GM19395 (cell line): Measurements from ENCODE around the gene PRRT4.

Experiments used
- ATAC-seq: cut with Tn5 transposase; IDR thresholded peaks from one replicate; pipeline ENCODE4 v1.9.1; 2021; ENCODE audit warnings: mild to moderate bottlenecking, moderate library complexity; ENCODE audit not compliant: unreplicated experiment

Gene PRRT4

GRCh38 chr7:128376077-128376476 is 14.6 kb upstream of the PRRT4 start:
- ATAC-seq, result no peak

GRCh38 chr7:128374041-128374440 is 12.6 kb upstream of the PRRT4 start:
- no peak for ATAC-seq

GRCh38 chr7:128373606-128374005 is 12.1 kb upstream of the PRRT4 start:
- ATAC-seq, result no peak

GRCh38 chr7:128370491-128370890 is 9.0 kb upstream of the PRRT4 start:
- ATAC-seq, result no peak

- no peak for ATAC-seq
These were observed 5.5 kb upstream of the PRRT4 start for GRCh38 chr7:128366986-128367385.

- no peak for ATAC-seq
These were observed 4.8 kb upstream of the PRRT4 start for GRCh38 chr7:128366300-128366699.

- no peak for ATAC-seq
These were observed 3.9 kb upstream of the PRRT4 start for GRCh38 chr7:128365432-128365831.

GRCh38 chr7:128364166-128364870 is 2.8 kb upstream of the PRRT4 start:
- no peak for ATAC-seq

GRCh38 chr7:128363261-128363721 is 1.8 kb upstream of the PRRT4 start:
- no peak for ATAC-seq

- ATAC-seq, result no peak
These were observed 1.2 kb upstream of the PRRT4 start for GRCh38 chr7:128362670-128363069.

GRCh38 chr7:128360359-128360678 is 1.2 kb downstream of the PRRT4 start:
- ATAC-seq, result no peak

- no peak for ATAC-seq
These were observed 1.6 kb downstream of the PRRT4 start for GRCh38 chr7:128359939-128360338.

GRCh38 chr7:128359336-128359735 is 2.2 kb downstream of the PRRT4 start:
- no peak for ATAC-seq

GRCh38 chr7:128358233-128358632 is 3.3 kb downstream of the PRRT4 start:
- ATAC-seq, result no peak

GRCh38 chr7:128357217-128357613 is 4.3 kb downstream of the PRRT4 start:
- no peak for ATAC-seq

- ATAC-seq, result no peak
These were observed 4.8 kb downstream of the PRRT4 start for GRCh38 chr7:128356546-128357216.

GRCh38 chr7:128353610-128354009 is 7.9 kb downstream of the PRRT4 start:
- ATAC-seq, result no peak

- ATAC-seq, result no peak
These were observed 8.3 kb downstream of the PRRT4 start for GRCh38 chr7:128353189-128353588.

- ATAC-seq, result no peak
These were observed 8.9 kb downstream of the PRRT4 start for GRCh38 chr7:128352636-128353035.

- ATAC-seq, result no peak
These were observed 9.3 kb downstream of the PRRT4 start for GRCh38 chr7:128352153-128352537.

- no peak for ATAC-seq
These were observed 10.0 kb downstream of the PRRT4 start for GRCh38 chr7:128351296-128352152.
